Type B pancreatic cell (in vitro differentiated cells): Measurements from ENCODE around the gene TRUB1. TPM values are rescaled to one million over a fixed set of nuclear protein-coding genes. Genes with fewer than 3 reads are reported as not detected.
"Not testable (repeated sequence)": the region's sequence is repeated elsewhere in the genome, so short reads cannot be mapped to it uniquely, and the experiment has no call there.

Source experiments
- DNase-seq: peaks from one replicate; pipeline ENCODE4 v3.0.0; 2021; ENCODE audit warnings: mixed read lengths; ENCODE audit not compliant: unreplicated experiment; ENCODE audit errors: extremely low spot score
- H3K27ac Mint-ChIP-seq: 2 replicates; pipeline ENCODE4 v1.8.0; 2021; ENCODE audit warnings: mild to moderate bottlenecking, mixed read lengths
- H3K27me3 Mint-ChIP-seq: 2 replicates; pipeline ENCODE4 v1.8.0; 2021; ENCODE audit warnings: mixed read lengths
- H3K36me3 Mint-ChIP-seq: 2 replicates; pipeline ENCODE4 v1.8.0; 2021; ENCODE audit warnings: mixed read lengths
- H3K4me1 Mint-ChIP-seq: one replicate; pipeline ENCODE4 v1.8.0; 2021; ENCODE audit warnings: mixed read lengths; ENCODE audit not compliant: unreplicated experiment
- H3K4me3 Mint-ChIP-seq: 2 replicates; pipeline ENCODE4 v1.8.0; 2021; ENCODE audit warnings: mild to moderate bottlenecking, mixed read lengths
- H3K9me3 Mint-ChIP-seq: 2 replicates; pipeline ENCODE4 v1.8.0; 2021; ENCODE audit warnings: mixed read lengths
- total RNA-seq: library from RNA; stranded (reverse); gene quantifications from 2 replicates; pipeline ENCODE4 v1.2.1, GENCODE V29; 2021; ENCODE audit warnings: low replicate concordance
- TF ChIP-seq, protein P1 (sequence below): fragments of 200-600 bp; sonication (generic); conservative IDR thresholded peaks from 2 replicates; pipeline ENCODE4 v1.5.0; 2021; ENCODE audit warnings: antibody characterized with exemption, mild to moderate bottlenecking

TRUB1 gene
- total RNA-seq, 1 donor from 2014 or later = 19.3 TPM

DNA sequence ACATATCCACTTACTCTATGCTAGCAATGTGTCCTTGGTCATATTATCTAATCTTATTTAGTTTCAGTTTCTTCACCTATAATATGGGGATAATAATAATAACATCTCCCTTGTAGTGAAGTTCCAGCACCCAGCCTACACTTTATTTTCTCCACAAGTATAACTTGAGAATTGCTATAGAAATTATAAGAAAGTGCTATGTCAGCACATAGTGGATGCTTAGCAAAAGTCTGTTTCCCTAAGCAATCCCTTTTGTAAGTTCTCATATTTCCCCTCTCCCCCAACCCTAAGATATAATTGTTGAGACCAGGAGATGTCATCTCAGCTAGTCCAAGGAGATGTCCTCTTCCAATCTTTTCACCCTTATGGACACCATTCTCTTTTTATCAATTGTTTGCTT lies 5.8 kb upstream of the TRUB1 start:
- Mint-ChIP-seq H3K9me3 (no peaks in the 10 kb centered on the region), H3K4me3 (no peak overlapping the region), H3K27me3 (no peaks in the 10 kb centered on the region), H3K36me3 (no peaks in the 10 kb centered on the region), H3K4me1 (peaks cover 3% of the 10 kb centered on the region), H3K27ac (no peak overlapping the region)
- no peak for DNase-seq
- TF ChIP-seq, protein P1, sequence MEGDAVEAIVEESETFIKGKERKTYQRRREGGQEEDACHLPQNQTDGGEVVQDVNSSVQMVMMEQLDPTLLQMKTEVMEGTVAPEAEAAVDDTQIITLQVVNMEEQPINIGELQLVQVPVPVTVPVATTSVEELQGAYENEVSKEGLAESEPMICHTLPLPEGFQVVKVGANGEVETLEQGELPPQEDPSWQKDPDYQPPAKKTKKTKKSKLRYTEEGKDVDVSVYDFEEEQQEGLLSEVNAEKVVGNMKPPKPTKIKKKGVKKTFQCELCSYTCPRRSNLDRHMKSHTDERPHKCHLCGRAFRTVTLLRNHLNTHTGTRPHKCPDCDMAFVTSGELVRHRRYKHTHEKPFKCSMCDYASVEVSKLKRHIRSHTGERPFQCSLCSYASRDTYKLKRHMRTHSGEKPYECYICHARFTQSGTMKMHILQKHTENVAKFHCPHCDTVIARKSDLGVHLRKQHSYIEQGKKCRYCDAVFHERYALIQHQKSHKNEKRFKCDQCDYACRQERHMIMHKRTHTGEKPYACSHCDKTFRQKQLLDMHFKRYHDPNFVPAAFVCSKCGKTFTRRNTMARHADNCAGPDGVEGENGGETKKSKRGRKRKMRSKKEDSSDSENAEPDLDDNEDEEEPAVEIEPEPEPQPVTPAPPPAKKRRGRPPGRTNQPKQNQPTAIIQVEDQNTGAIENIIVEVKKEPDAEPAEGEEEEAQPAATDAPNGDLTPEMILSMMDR = no peak

DNA sequence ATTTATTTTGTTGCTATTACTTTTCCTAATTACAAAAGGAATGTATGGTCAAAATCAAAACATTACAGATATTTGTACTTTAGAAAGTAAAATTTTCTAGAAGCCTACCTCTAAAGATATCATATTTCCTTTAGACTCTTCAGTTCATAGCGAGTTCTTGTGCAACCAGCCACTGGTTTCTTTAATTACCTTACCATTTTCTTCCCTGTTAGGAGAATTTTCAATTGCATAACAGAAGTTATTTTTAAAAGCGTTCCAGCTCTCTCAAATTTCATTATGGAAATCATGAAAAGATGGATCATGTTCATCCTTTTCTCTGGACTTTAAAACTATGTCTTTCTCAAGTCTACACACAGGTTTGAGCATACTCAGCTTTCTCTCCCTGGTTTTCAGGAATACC lies 5.0 kb upstream of the TRUB1 start:
- H3K27me3 Mint-ChIP-seq = no peaks in the 10 kb centered on the region
- H3K4me3 Mint-ChIP-seq = no peak overlapping the region
- H3K9me3 Mint-ChIP-seq = no peaks in the 10 kb centered on the region
- H3K36me3 Mint-ChIP-seq = no peaks in the 10 kb centered on the region
- TF ChIP-seq, protein P1 = no peak
- no peak overlapping the region for H3K27ac Mint-ChIP-seq
- H3K4me1 Mint-ChIP-seq = no peaks in the 10 kb centered on the region
- no peak for DNase-seq

GRCh38 chr10:114933588-114933987 lies 4.4 kb upstream of the TRUB1 start:
- no peaks in the 10 kb centered on the region for H3K4me1 Mint-ChIP-seq
- no peaks in the 10 kb centered on the region for H3K36me3 Mint-ChIP-seq
- H3K27ac Mint-ChIP-seq = no peak overlapping the region
- H3K9me3 Mint-ChIP-seq = no peaks in the 10 kb centered on the region
- TF ChIP-seq, protein P1 = no peak
- H3K4me3 Mint-ChIP-seq = no peak overlapping the region
- no peaks in the 10 kb centered on the region for H3K27me3 Mint-ChIP-seq
- DNase-seq = no peak

DNA sequence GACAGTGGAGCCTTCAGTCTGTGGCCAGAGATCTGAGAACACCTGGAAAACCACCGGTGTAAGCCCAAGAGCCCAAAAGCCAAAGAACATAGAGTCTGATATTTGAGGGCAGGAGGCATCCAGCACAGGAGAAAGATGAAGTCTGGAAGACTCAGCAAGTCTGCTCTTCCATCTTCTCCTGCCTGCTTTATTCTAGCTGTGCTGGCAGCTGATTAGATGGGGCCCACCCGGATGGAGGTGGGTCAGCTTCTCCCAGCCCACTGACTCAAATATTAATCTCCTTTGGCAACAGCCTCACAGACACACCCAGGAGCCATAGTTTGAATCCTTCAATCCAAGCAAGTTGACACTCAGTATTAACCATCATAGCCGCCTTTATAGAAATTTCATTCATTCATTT lies 4.0 kb upstream of the TRUB1 start:
- not testable (repeated sequence) for H3K36me3 Mint-ChIP-seq, H3K27me3 Mint-ChIP-seq, H3K9me3 Mint-ChIP-seq, H3K4me3 Mint-ChIP-seq, H3K27ac Mint-ChIP-seq, H3K4me1 Mint-ChIP-seq, DNase-seq

DNA sequence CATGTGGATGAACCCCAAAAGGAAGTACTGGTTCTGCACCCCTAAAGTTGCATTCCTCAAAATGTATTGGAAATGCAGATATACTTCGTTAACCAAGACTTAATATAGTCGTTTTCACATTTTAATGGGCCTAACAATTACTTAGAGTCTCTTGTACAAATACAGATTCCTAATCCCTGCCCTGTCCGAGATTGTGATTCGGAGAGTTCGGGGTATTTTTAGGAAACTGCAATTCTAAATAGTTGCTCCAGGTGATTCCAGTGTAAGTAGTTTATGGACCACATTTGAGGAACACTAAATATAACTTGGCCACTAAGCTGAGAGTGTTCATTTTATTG lies 830 bp downstream of the TRUB1 start:
- Mint-ChIP-seq H3K4me1 (peaks cover 17% of the 10 kb centered on the region), H3K36me3 (peaks cover 16% of the 10 kb centered on the region)
- TF ChIP-seq, protein P1 = no peak

DNA sequence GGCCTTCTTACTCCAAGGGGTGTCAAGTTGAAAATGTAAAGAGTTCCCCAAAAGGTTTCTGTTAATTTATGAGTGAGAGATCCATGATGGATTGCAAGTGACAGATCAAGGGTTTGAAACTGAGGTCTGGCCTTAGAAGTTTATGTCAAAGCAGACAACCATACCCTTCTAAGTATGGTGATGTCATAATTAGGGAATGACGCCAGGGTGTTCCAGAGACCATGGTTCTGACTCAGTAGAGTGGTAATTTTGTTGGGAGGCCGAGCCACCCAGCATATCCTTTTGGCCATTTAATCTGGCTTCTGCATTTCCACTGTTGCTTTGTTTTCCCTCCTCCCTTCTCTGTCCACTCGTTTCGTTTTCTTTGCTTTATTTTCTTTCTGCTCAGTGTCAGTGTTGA lies 2.7 kb downstream of the TRUB1 start:
- Mint-ChIP-seq H3K4me3 (peak overlapping the region; percentile 98), H3K4me1 (peaks cover 17% of the 10 kb centered on the region), H3K9me3 (no peaks in the 10 kb centered on the region), H3K27me3 (no peaks in the 10 kb centered on the region), H3K36me3 (peaks cover 25% of the 10 kb centered on the region), H3K27ac (no peak overlapping the region)
- TF ChIP-seq, protein P1 = no peak
- DNase-seq = no peak

More for the DNA sequence above, 830 bp downstream of the TRUB1 start:
- H3K27ac Mint-ChIP-seq = peak overlapping the region; percentile 97
- DNase-seq = no peak
- no peaks in the 10 kb centered on the region for H3K9me3 Mint-ChIP-seq
- no peaks in the 10 kb centered on the region for H3K27me3 Mint-ChIP-seq
- peak overlapping the region; percentile 98 for H3K4me3 Mint-ChIP-seq
